ENCODE results near the gene AMBRA1.

DNA sequence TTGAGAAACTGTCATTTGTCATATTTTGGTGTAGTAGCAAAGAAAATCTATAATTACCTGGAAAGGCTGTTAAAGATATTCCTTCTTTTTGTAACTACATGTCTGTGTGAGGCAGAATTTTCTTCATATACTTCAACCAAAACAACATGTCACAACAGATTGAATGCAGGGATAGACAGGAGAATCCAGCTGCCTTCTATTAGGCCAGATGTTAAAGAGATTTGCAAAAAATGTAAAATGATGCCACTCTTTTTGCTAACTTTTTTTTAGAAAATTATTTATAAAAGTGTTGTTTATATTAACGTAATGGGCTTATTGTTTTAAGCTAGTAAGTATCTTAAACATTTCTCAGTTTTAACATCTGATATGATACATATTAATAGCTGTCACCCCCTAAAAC lies 233.9 kb downstream of the AMBRA1 start:
- TF ChIP-seq, protein P1, sequence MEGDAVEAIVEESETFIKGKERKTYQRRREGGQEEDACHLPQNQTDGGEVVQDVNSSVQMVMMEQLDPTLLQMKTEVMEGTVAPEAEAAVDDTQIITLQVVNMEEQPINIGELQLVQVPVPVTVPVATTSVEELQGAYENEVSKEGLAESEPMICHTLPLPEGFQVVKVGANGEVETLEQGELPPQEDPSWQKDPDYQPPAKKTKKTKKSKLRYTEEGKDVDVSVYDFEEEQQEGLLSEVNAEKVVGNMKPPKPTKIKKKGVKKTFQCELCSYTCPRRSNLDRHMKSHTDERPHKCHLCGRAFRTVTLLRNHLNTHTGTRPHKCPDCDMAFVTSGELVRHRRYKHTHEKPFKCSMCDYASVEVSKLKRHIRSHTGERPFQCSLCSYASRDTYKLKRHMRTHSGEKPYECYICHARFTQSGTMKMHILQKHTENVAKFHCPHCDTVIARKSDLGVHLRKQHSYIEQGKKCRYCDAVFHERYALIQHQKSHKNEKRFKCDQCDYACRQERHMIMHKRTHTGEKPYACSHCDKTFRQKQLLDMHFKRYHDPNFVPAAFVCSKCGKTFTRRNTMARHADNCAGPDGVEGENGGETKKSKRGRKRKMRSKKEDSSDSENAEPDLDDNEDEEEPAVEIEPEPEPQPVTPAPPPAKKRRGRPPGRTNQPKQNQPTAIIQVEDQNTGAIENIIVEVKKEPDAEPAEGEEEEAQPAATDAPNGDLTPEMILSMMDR (conservative IDR thresholded peaks at IDR 0.05 in 1 of 2, IDR thresholded peaks at IDR 0.05 in 1 of 2; ENCODE audit: extremely low read depth in 1 of 2, insufficient read depth in 1 of 2, low read depth in 1 of 2, low read length in 2 of 2): no peak
- TF ChIP-seq EZH2 (IDR thresholded peaks at IDR 0.05; ENCODE audit: borderline replicate concordance, low read length): no peak
